ENCODE data around the gene STK24.

The STK24 gene

DNA sequence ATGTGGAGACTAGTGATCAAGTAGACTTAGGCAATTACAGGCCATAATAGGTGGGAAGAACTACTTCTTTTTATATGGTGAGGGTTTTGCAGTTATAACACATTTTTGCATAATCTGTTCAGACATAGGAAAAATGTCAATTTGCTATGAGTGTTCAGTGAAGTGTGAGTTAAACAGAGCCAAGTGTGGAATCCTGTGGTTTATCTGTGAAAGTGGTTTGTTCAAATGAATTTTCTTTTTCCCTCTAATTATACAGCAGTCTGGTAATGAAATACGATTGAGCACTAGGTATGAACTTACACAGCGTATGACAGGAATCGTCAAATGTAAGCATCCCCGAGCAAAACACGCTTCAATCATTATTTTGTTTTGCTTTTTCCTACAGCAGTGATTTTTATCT lies 178.3 kb downstream of the STK24 start:
- DNase-seq = no peak

DNA sequence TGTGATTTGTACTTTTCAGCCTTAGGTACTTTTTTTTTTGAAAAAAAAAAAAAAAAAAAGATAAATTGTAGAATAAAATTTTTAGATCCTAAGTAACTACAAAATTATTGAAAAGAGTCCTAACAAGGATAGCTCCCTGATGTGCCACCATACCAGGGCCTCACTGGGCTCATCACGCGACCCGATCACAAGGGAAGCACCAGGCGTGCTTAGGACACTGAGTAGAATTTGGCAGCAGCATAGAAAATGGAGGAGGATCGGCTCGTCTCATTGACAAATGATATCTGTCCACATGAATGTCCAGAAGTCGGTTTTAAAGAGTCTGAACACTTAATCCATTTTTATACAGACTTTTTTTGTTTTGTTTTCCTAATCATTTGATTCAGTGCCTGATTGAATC lies 179.0 kb downstream of the STK24 start:
- DNase-seq = no peak

DNA sequence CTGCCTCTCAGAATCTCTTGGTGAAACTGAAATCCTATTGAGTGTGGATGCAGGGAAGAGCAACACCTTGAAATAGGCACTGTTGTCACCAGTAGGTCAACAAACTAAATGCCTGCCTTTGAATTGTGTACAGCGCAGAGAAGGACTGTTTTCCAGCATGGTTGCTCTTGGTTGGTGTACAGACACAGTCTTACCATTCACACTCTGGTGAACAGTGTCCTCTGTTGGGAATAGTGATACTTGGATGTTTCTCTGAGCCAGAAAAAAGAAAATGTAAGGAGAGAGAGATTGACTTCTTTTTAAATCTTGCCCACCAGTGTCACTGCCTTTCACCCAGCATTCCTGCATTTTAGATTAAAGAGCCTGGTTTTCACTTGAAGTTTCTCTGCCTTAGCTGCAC lies 179.7 kb downstream of the STK24 start:
- no peak for DNase-seq

GRCh38 chr13:98396071-98396710 lies 180.7 kb downstream of the STK24 start:
- no peak for DNase-seq
